Sigmoid colon (tissue), 7 donors: ENCODE results near the gene DDR2. TPM values are rescaled to one million over a fixed set of nuclear protein-coding genes. Genes with fewer than 3 reads are reported as not detected.
"Not testable (repeated sequence)": the region's sequence is repeated elsewhere in the genome, so short reads cannot be mapped to it uniquely, and the experiment has no call there.

Experiments
- DNase-seq: peaks from one replicate; pipeline ENCODE4 v3.0.0-alpha.2; 2019
- H3K27ac ChIP-seq, 4 donors: fragments of 200-600 bp; sonication (generic); one replicate each; pipeline ENCODE4 v1.5.1; 2016 to 2019; ENCODE audit warnings: mild to moderate bottlenecking in 1 of 4
- H3K27me3 ChIP-seq, 3 donors: fragments of 200-600 bp; sonication (generic); one replicate each; pipeline ENCODE4 v1.5.1; 2019; ENCODE audit warnings: mild to moderate bottlenecking in 1 of 3
- H3K36me3 ChIP-seq, 4 donors: fragments of 200-600 bp; sonication (generic); one replicate each; pipeline ENCODE4 v1.5.1; 2016 to 2019
- H3K4me1 ChIP-seq, 4 donors: fragments of 200-600 bp; sonication (generic); one replicate each; pipeline ENCODE4 v1.5.1; 2017 to 2019
- H3K4me3 ChIP-seq, 4 donors: fragments of 200-600 bp; sonication (generic); one replicate each; pipeline ENCODE4 v1.5.1; 2017 to 2019; ENCODE audit warnings: mild to moderate bottlenecking in 2 of 4, moderate library complexity in 1 of 4
- H3K9me3 ChIP-seq, 4 donors: fragments of 200-600 bp in 3 of 4; sonication (generic) in 3 of 4; one replicate each; pipeline versions ENCODE4 v1.5.1 to v1.6.1; 2013 to 2019
- CTCF ChIP-seq, 4 experiments: fragments of 450-650 bp in 3 of 4; fragments of 200-600 bp in 1 of 4; IDR thresholded peaks; one replicate each; pipeline ENCODE4 v1.5.1; 2016 to 2019; ENCODE audit warnings: antibody characterized with exemption in 4 of 4, mild to moderate bottlenecking in 3 of 4, moderate library complexity in 2 of 4
- EP300 ChIP-seq, 4 donors: sonication (generic); formaldehyde crosslinking; IDR thresholded peaks; one replicate each; pipeline ENCODE4 v1.6.1; 2017; ENCODE audit warnings: antibody characterized with exemption in 4 of 4
- POLR2A ChIP-seq, 2 donors: fragments of 450-650 bp; IDR thresholded peaks; one replicate each; pipeline ENCODE4 v1.6.1; 2016; ENCODE audit warnings: antibody characterized with exemption in 2 of 2, mild to moderate bottlenecking in 2 of 2, moderate library complexity in 2 of 2
- POLR2AphosphoS5 ChIP-seq, 4 donors: sonication (generic); formaldehyde crosslinking; IDR thresholded peaks; one replicate each; pipeline ENCODE4 v1.6.1; 2017; ENCODE audit warnings: antibody characterized with exemption in 4 of 4
- WGBS, 2 donors: extraction: QIAGEN DNeasy Blood & Tissue Kit; methylation state at CpG; one replicate each; pipeline ENCODE4 v1.1.7; 2013; 5-methylcytosine and 5-hydroxymethylcytosine counted together
- intact Hi-C: fragments of 100-400 bp; cut with DNase I; formaldehyde crosslinking; loops from one replicate; pipeline ENCODE4 v1.15.1; 2023
- polyA plus RNA-seq, 3 donors: library from polyadenylated mRNA; stranded (reverse); fragments of 200-250 nt; gene quantifications; one replicate each; pipeline ENCODE4 v1.2.3, GENCODE V29; 2013
- total RNA-seq, 4 donors: library from RNA; depleted of rRNA; stranded (reverse); fragments of >200 nt; gene quantifications; one replicate each; pipeline ENCODE4 v1.1.0, GENCODE V29; 2016
- donor health status: healthy with polysubstance abuse.
- donor health status: Bipolar disorder and iron deficiency.
- donor health status: healthy.

The DDR2 gene
- total and polyA plus RNA-seq, 7 donors, result 3.5 to 236 (median 150) TPM

DNA sequence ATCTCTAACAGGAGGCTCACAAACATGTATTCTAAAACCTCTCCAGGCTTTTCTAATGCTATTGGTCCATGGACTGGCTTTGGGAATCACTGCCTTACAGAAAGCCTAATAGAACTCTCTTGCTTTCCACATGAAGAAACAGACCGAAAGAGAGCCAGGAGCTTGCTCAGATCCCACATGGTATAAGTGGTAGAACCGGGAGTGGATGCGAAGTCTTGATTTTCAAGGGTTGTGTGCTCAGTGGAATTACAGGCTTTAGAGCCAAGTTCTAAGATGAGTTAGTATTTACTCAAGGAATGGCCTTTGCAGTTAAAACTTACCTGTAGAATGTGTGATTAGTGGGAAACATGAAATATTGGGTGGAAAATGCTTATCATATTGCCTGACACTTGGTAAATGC is 103.9 kb downstream of the DDR2 start:
- TF ChIP-seq POLR2A (IDR thresholded peaks at IDR 0.05), result no peak
- no peak for TF ChIP-seq CTCF (IDR thresholded peaks at IDR 0.05)
- TF ChIP-seq EP300 (IDR thresholded peaks at IDR 0.05), result no peak
- TF ChIP-seq POLR2AphosphoS5 (IDR thresholded peaks at IDR 0.05), result no peak
- H3K9me3 ChIP-seq, result no peaks in the 10 kb centered on the region
- WGBS, 2 donors, result 79 to 90% methylated on average over 3 of the region's 3 CpGs
- intact Hi-C loops, result loop anchor here (10.0 kb wide), 2 partner anchors 49 to 61 kb away; no protein-coding TSS in a partner anchor
- H3K27me3 ChIP-seq, result no peaks in the 10 kb centered on the region
- H3K36me3 ChIP-seq, result no peaks in the 10 kb centered on the region
- DNase-seq, result no peak
- no peak overlapping the region for H3K4me3 ChIP-seq
- peaks cover 0 to 61% (median 49%) of the 10 kb centered on the region in 4 donors for H3K4me1 ChIP-seq
- H3K27ac ChIP-seq, result peak overlapping the region in 3 of 4 donors; percentile 64 to 84 (median 81)

DNA sequence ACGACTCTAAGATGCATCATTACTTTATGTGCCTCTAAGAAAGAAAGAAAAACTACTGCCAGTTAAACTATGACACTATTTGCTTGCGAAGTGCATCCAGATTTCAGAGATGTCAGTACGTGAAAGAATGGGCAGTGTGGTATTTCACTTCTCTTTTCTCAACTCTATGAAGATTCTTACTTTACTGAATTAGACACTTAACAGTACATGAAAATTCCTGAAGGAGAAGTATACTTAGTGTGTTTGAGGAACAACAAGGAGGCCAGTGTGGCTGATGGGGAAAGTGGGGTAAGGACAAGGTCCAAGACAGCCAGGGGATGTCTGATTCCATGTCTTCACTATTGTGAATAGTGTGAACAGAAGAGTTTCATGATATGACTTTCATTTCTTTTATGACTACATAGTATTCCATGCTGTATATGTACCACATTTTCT is 104.4 kb downstream of the DDR2 start:
- Histone ChIP-seq H3K27ac (peak overlapping the region in 3 of 4 donors; percentile 64 to 84 (median 81)), H3K36me3 (peaks cover 0 to 2% (median 0%) of the 10 kb centered on the region in 4 donors), H3K4me3 (no peak overlapping the region), H3K27me3 (no peaks in the 10 kb centered on the region), H3K9me3 (no peaks in the 10 kb centered on the region), H3K4me1 (peaks cover 0 to 57% (median 45%) of the 10 kb centered on the region in 4 donors)
- WGBS, 2 donors, result 88 to 90% methylated on average over 3 of the region's 3 CpGs
- DNase-seq, result no peak
- intact Hi-C loops, result loop anchor here (10.0 kb wide), 2 partner anchors 48 to 62 kb away; no protein-coding TSS in a partner anchor
- TF ChIP-seq POLR2AphosphoS5 (IDR thresholded peaks at IDR 0.05) (no peak), EP300 (IDR thresholded peaks at IDR 0.05) (no peak), CTCF (IDR thresholded peaks at IDR 0.05) (no peak), POLR2A (IDR thresholded peaks at IDR 0.05) (no peak)

DNA sequence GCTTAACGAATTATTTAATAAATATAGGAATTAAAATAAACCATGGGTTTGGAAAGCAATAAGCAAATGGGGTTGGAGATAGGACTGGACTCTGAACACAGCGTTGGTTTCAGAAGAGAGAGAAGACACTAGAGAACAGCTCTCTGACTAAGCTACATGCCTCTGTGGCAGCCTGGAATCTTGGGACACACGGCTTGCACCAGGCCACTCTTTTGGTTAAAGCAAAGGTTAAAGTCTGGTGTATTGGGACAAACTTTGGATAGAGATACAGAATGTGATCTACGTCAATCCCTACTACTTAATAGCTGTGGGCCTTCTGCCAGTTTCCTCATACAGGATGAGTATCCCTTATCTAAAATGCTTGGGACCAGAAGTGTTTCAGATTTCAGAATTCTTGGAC is 108.5 kb downstream of the DDR2 start:
- Histone ChIP-seq H3K4me3 (no peak overlapping the region), H3K27ac (no peak overlapping the region), H3K9me3 (no peaks in the 10 kb centered on the region), H3K36me3 (peaks cover 0 to 8% (median 6%) of the 10 kb centered on the region in 4 donors), H3K27me3 (no peaks in the 10 kb centered on the region), H3K4me1 (peaks cover 0 to 18% (median 10%) of the 10 kb centered on the region in 4 donors)
- 17 to 52% methylated on average over 4 of the region's 4 CpGs for WGBS, 2 donors
- no peak for TF ChIP-seq POLR2A (IDR thresholded peaks at IDR 0.05)
- TF ChIP-seq EP300 (IDR thresholded peaks at IDR 0.05), result no peak
- no peak for TF ChIP-seq CTCF (IDR thresholded peaks at IDR 0.05)
- TF ChIP-seq POLR2AphosphoS5 (IDR thresholded peaks at IDR 0.05), result no peak
- DNase-seq, result no peak
- intact Hi-C loops, result no loop called here

- 78 to 84% methylated on average over 2 of the region's 2 CpGs for WGBS, 2 donors
- Histone ChIP-seq H3K36me3 (peaks cover 0 to 14% (median 10%) of the 10 kb centered on the region in 4 donors), H3K9me3 (no peaks in the 10 kb centered on the region), H3K4me3 (no peak overlapping the region), H3K4me1 (peaks cover 0 to 10% (median 3%) of the 10 kb centered on the region in 4 donors), H3K27me3 (no peaks in the 10 kb centered on the region), H3K27ac (no peak overlapping the region)
- TF ChIP-seq CTCF (IDR thresholded peaks at IDR 0.05), result no peak
- no peak for TF ChIP-seq POLR2AphosphoS5 (IDR thresholded peaks at IDR 0.05)
- TF ChIP-seq EP300 (IDR thresholded peaks at IDR 0.05), result no peak
- no peak for TF ChIP-seq POLR2A (IDR thresholded peaks at IDR 0.05)
- intact Hi-C loops, result no loop called here
- no peak for DNase-seq
These were observed 109.3 kb downstream of the DDR2 start for GRCh38 chr1:162741574-162741973.

DNA sequence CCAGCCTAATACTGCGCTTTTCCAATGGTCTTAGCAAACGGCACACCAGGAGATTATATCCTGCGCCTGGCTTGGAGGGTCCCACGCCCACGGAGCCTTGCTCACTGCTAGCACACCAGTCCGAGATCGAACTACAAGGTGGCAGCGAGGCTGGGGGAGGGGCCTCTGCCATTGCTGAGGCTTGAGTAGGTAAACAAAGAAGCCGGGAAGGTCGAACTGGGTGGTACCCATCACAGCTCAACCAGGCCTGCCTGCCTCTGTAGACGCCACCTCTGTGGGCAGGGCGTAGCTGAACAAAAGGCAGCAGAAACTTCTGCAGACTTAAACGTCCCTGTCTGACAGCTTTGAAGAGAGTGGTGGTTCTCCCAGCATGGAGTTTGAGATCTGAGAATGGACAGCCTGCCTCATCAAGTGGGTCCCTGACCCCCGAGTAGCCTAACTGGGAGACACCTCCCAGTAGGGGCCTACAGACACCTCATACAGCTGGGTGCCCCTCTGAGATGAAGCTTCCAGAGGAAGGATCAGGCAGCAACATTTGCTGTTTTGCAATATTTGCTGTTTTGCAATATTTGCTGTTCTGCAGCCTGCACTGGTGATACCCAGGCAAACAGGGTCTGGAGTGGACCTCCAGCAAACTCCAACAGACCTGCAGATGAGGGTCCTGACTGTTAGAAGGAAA is 114.1 kb downstream of the DDR2 start:
- WGBS, 2 donors, result 94% methylated on average over 14 of the region's 14 CpGs
- H3K9me3 ChIP-seq, H3K27me3 ChIP-seq, H3K27ac ChIP-seq, DNase-seq, H3K4me1 ChIP-seq, H3K4me3 ChIP-seq, intact Hi-C loops: not testable (repeated sequence)
- peaks cover 0 to 14% (median 11%) of the 10 kb centered on the region in 4 donors for H3K36me3 ChIP-seq
